ENCODE data around the gene TEF. TPM values are rescaled to one million over a fixed set of nuclear protein-coding genes. Genes with fewer than 3 reads are reported as not detected.

The TEF gene
- total RNA-seq, 2 experiments from 2014 or later: 1.4 to 1.6 TPM

GRCh38 chr22:41357191-41357590 lies 24.6 kb upstream of the TEF start:
- peaks cover 18% of the 10 kb centered on the region for H3K36me3 Mint-ChIP-seq
- no peaks in the 10 kb centered on the region for H3K9me3 Mint-ChIP-seq
- H3K4me1 Mint-ChIP-seq (ENCODE audit: low read depth): no peaks in the 10 kb centered on the region
- no peak for DNase-seq
- intact Hi-C loops (cut with micrococcal nuclease): no loop called here
- ChIA-PET POLR2A (no interaction called here), CTCF (no interaction called here)
- H3K4me3 Mint-ChIP-seq: no peak overlapping the region
- no peaks in the 10 kb centered on the region for H3K27me3 Mint-ChIP-seq
- H3K27ac Mint-ChIP-seq: no peak overlapping the region

DNA sequence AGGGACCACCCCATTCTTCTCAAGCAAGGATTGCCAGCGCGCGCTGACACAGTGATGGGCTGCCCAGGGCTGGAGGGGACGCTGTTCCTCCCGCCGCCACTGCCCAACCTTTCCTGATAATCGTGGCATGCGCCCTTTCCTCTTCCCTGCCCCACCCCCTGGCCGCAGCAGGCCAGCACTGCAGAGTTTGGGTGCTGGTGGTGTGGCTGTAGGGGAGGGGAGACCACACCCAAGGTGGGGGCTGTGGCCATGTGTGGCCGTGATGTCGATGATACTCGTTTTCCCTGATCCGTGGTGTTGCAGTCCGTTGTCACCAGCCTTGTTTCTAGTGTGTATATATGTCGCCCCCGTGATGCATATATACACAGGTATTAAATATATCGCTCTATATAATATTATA lies 22.8 kb upstream of the TEF start:
- ChIA-PET POLR2A (no interaction called here), CTCF (no interaction called here)
- DNase-seq: no peak
- Mint-ChIP-seq H3K4me3 (no peak overlapping the region), H3K27ac (no peak overlapping the region), H3K36me3 (peaks cover 13% of the 10 kb centered on the region), H3K27me3 (no peaks in the 10 kb centered on the region), H3K4me1 (ENCODE audit: low read depth) (no peaks in the 10 kb centered on the region), H3K9me3 (no peaks in the 10 kb centered on the region)
- intact Hi-C loops (cut with micrococcal nuclease): no loop called here

GRCh38 chr22:41359376-41359775 lies 22.4 kb upstream of the TEF start:
- H3K27ac Mint-ChIP-seq: no peak overlapping the region
- no peak overlapping the region for H3K4me3 Mint-ChIP-seq
- H3K9me3 Mint-ChIP-seq: no peaks in the 10 kb centered on the region
- ChIA-PET CTCF (no interaction called here), POLR2A (no interaction called here)
- H3K36me3 Mint-ChIP-seq: peaks cover 13% of the 10 kb centered on the region
- intact Hi-C loops (cut with micrococcal nuclease): no loop called here
- no peaks in the 10 kb centered on the region for H3K27me3 Mint-ChIP-seq
- DNase-seq: no peak
- H3K4me1 Mint-ChIP-seq (ENCODE audit: low read depth): no peaks in the 10 kb centered on the region

GRCh38 chr22:41360126-41360525 lies 21.6 kb upstream of the TEF start:
- Mint-ChIP-seq H3K36me3 (peaks cover 13% of the 10 kb centered on the region), H3K27me3 (no peaks in the 10 kb centered on the region), H3K4me3 (no peak overlapping the region), H3K27ac (no peak overlapping the region), H3K9me3 (no peaks in the 10 kb centered on the region), H3K4me1 (ENCODE audit: low read depth) (no peaks in the 10 kb centered on the region)
- no peak for DNase-seq
- ChIA-PET CTCF (no interaction called here), POLR2A (no interaction called here)
- intact Hi-C loops (cut with micrococcal nuclease): no loop called here

DNA sequence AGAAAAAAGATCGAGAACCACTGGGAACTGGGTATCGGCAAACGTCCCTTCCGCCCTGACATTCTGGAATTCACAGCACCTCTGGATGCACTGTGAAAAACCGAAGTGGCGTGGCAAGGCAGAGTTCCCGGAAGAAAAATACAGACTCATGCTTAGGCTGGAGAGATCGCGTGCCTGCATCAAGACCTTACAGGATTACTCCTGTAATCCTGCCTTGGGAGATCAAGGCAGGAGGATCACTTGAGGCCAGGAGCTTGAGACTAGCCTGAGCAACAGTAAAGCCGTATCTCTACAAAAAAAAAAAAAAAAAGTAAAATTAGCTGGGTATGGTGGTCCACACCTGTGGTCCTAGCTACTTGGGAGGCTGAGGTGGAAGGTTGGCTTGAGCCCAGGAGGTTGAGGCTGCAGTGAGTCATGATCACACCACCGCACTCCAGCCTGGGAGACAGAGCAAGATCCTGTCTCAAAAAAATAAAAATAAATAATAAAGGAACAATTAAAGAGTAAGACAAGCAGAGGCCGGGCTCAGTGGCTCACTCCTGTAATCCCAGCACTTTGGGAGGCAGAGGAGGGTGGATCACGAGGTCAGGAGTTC lies 19.9 kb upstream of the TEF start:
- no peak for DNase-seq
- Mint-ChIP-seq H3K36me3 (peaks cover 1% of the 10 kb centered on the region), H3K27ac (no peak overlapping the region), H3K9me3 (no peaks in the 10 kb centered on the region), H3K4me3 (no peak overlapping the region), H3K27me3 (no peaks in the 10 kb centered on the region), H3K4me1 (ENCODE audit: low read depth) (peaks cover 4% of the 10 kb centered on the region)
- intact Hi-C loops (cut with micrococcal nuclease): no loop called here
- CTCF ChIA-PET: no interaction called here
- POLR2A ChIA-PET: no interaction called here

DNA sequence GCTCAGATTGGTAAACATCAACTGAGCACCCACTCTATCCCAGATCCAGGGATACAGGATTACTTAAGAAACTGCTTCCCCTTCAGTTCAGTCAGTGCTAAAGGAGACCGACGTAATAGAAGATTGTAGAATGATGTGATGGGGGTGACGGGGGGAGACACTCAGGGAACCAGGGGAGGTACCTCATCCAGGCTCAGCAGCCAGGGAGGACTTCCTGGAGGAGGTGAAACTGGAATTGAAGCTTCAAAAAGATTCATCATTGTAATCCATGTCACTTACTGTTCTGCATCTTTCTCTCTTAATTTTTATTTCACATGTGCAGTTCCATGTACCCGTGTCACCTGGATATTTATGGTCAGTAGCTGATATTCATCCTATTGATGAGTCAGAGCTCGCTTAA lies 19.1 kb upstream of the TEF start:
- Mint-ChIP-seq H3K4me1 (ENCODE audit: low read depth) (peaks cover 4% of the 10 kb centered on the region), H3K27ac (no peak overlapping the region), H3K36me3 (no peaks in the 10 kb centered on the region), H3K9me3 (no peaks in the 10 kb centered on the region), H3K4me3 (no peak overlapping the region), H3K27me3 (no peaks in the 10 kb centered on the region)
- POLR2A ChIA-PET: interaction anchor here (1.1 kb wide), 1 partner anchor 19 kb away, joined by 4 read pairs; the partner anchor contains the start of gene TEF
- CTCF ChIA-PET: interaction anchor here (0.8 kb wide), 1 partner anchor 11 kb away, joined by 4 read pairs; no protein-coding TSS in a partner anchor
- DNase-seq: no peak
- intact Hi-C loops (cut with micrococcal nuclease): no loop called here

DNA sequence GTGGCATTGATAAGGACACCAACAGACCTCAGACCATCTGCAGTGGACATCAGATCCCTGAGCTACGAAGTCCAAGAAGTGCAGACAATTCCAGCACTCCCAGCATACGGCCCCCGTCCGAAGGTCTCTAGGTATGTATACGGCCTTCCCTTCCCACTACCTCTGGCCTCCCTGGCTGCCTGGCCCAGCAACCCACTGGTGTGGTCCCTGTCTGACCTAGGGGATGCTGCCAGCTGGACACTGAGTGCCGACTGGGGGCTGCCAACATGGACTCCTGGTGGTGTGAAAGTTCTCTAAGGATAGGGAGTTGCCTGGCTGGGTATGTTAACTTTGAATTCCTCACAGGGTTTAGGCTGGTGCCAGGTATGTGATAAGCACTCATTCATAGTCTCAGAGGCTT lies 17.5 kb upstream of the TEF start:
- intact Hi-C loops (cut with micrococcal nuclease): no loop called here
- POLR2A ChIA-PET: no interaction called here
- no peaks in the 10 kb centered on the region for H3K36me3 Mint-ChIP-seq

GRCh38 chr22:41364955-41365354 lies 16.8 kb upstream of the TEF start:
- intact Hi-C loops (cut with micrococcal nuclease): no loop called here
- CTCF ChIA-PET: no interaction called here
- POLR2A ChIA-PET: no interaction called here
- DNase-seq: no peak
- Mint-ChIP-seq H3K9me3 (no peaks in the 10 kb centered on the region), H3K27me3 (no peaks in the 10 kb centered on the region), H3K36me3 (no peaks in the 10 kb centered on the region), H3K4me3 (no peak overlapping the region), H3K4me1 (ENCODE audit: low read depth) (peaks cover 4% of the 10 kb centered on the region), H3K27ac (no peak overlapping the region)

More for the DNA sequence above, 17.5 kb upstream of the TEF start:
- Mint-ChIP-seq H3K4me3 (no peak overlapping the region), H3K27me3 (no peaks in the 10 kb centered on the region), H3K9me3 (no peaks in the 10 kb centered on the region), H3K4me1 (ENCODE audit: low read depth) (peaks cover 4% of the 10 kb centered on the region), H3K27ac (no peak overlapping the region)
- CTCF ChIA-PET: no interaction called here
- no peak for DNase-seq

DNA sequence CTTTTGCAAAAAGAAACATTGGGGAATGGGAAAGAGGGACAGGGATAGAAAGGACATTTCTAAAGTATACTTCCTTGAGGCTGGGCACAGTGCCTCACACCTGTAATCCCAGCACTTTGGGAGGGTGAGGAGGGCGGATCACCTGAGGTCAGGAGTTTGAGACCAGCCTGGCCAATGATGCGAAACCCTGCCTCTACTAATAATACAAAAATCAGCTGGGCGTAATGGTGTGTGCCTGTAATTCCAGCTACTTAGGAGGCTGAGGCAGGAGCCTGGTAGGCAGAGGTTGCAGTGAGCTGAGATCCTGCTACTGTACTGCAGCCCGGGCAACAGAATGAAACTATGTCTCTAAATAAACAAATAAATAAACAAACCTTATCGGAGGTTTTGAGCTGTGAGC lies 16.3 kb upstream of the TEF start:
- Mint-ChIP-seq H3K4me3 (no peak overlapping the region), H3K36me3 (no peaks in the 10 kb centered on the region), H3K27me3 (no peaks in the 10 kb centered on the region), H3K9me3 (no peaks in the 10 kb centered on the region), H3K27ac (no peak overlapping the region), H3K4me1 (ENCODE audit: low read depth) (peaks cover 4% of the 10 kb centered on the region)
- no peak for DNase-seq
- ChIA-PET POLR2A (no interaction called here), CTCF (no interaction called here)
- intact Hi-C loops (cut with micrococcal nuclease): no loop called here

DNA sequence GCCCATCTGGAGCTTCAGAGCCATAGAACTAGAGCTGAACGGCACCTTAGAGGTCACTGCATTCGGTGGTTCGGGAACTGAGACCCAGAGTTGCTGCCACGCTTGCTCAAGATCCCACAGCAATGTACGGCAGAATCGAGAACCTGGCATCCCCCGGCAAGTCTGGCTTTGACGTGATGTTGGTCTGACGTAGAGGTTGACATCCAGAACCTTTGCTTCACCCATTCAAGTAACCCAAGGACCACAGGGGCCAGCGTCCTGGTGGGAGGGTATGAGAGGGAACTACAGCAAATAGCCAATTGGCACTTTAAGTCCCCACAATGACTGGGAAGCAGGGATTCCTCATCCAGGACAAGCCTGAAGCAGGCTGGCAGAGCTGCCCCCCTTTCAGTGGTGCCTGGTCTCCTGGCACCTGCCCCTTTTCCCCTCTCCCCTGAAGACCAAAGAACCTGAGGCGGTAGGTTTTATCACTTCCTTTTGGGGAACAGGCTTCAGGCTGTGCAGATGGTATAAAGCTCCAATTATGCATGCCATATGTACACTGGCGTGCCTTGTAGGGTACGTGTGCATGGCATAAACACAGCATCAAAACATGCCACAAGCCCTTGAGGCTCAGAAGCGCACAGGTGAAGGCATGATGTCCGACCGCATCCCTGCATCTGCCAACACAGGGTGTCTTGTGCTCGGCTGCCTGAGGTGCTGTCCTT lies 15.3 kb upstream of the TEF start:
- ChIA-PET POLR2A (no interaction called here), CTCF (interaction anchor here (0.8 kb wide), 1 partner anchor 151 kb away, joined by 3 read pairs; no protein-coding TSS in a partner anchor)
- Mint-ChIP-seq H3K27me3 (no peaks in the 10 kb centered on the region), H3K36me3 (no peaks in the 10 kb centered on the region), H3K27ac (no peak overlapping the region), H3K9me3 (no peaks in the 10 kb centered on the region), H3K4me1 (ENCODE audit: low read depth) (peaks cover 4% of the 10 kb centered on the region), H3K4me3 (no peak overlapping the region)
- no peak for DNase-seq
- intact Hi-C loops (cut with micrococcal nuclease): no loop called here

- Mint-ChIP-seq H3K4me3 (no peak overlapping the region), H3K27me3 (no peaks in the 10 kb centered on the region), H3K9me3 (no peaks in the 10 kb centered on the region), H3K4me1 (ENCODE audit: low read depth) (peaks cover 4% of the 10 kb centered on the region), H3K27ac (no peak overlapping the region), H3K36me3 (no peaks in the 10 kb centered on the region)
- CTCF ChIA-PET: interaction anchor here (0.8 kb wide), 1 partner anchor 150 kb away, joined by 3 read pairs; no protein-coding TSS in a partner anchor
- POLR2A ChIA-PET: no interaction called here
- intact Hi-C loops (cut with micrococcal nuclease): no loop called here
- DNase-seq: peak; percentile 32
Measured at GRCh38 chr22:41367039-41367679, 14.6 kb upstream of the TEF start.

GRCh38 chr22:41367680-41368542 lies 13.8 kb upstream of the TEF start:
- ChIA-PET CTCF (no interaction called here), POLR2A (no interaction called here)
- Mint-ChIP-seq H3K27ac (no peak overlapping the region), H3K9me3 (no peaks in the 10 kb centered on the region), H3K27me3 (no peaks in the 10 kb centered on the region), H3K4me1 (ENCODE audit: low read depth) (peaks cover 4% of the 10 kb centered on the region), H3K36me3 (no peaks in the 10 kb centered on the region), H3K4me3 (no peak overlapping the region)
- DNase-seq: no peak
- intact Hi-C loops (cut with micrococcal nuclease): no loop called here

Measured in activated CD4-positive, alpha-beta memory T cell treated with anti-CD3 and anti-CD28 coated beads for 36 hours (primary cell).